Keratinocyte (primary cell): ENCODE data around the gene CTNNBL1.

ENCODE experiments used
- CTCF ChIP-seq, 3 experiments: IDR thresholded peaks in 1 of 3; conservative IDR thresholded peaks in 1 of 3; optimal IDR thresholded peaks in 1 of 3; 2 replicates in 2 of 3; 3 replicates in 1 of 3; pipeline versions ENCODE3 to v1.5.1; 2011; ENCODE audit warnings: low read length in 3 of 3, mild to moderate bottlenecking in 3 of 3, moderate library complexity in 2 of 3, control low read depth in 1 of 3, inconsistent platforms in 1 of 3; ENCODE audit not compliant: insufficient read depth in 2 of 3; ENCODE audit errors: extremely low read depth in 1 of 3
- EZH2 ChIP-seq: IDR thresholded peaks from one replicate; pipeline ENCODE4 v1.6.1; 2012; ENCODE audit warnings: inconsistent platforms, mild to moderate bottlenecking, low read length, moderate library complexity

DNA sequence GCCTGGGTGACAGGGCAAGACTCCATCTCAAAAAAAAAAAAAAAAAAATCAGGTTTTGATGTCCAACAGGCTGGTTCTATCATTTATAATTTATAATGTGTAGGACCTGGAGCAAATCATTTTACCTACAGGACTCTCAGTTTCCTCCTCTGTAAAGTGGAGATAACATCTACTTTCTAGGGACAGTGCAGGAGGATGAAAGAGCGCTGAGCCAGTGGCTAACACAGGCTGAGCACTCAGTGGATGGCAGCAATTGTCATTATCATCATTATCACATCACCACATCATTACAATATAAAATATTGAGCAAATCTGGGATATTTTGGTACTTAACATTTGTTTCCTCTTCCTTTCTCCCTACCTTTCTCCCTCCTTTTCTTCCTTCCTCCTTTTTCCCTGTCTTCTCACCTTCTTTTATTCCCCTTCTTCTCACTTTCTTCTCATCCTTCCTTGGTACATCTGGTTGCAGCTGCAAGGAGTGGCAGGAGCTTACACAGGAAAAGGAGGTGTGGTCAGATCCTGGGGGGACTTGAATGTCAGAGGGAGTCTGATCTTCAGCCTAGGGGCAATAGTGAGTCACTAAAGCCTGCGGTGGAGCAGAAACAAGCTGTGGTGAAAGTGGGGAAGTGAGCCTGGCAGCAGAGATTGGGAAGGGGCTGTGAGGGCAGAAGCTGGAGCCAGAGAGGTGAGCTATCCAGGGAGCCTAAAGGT lies 24.6 kb upstream of the CTNNBL1 start:
- TF ChIP-seq CTCF (optimal IDR thresholded peaks at IDR 0.05 in 1 of 3, IDR thresholded peaks at IDR 0.05 in 1 of 3, conservative IDR thresholded peaks at IDR 0.05 in 1 of 3; ENCODE audit: extremely low read depth in 1 of 3, insufficient read depth in 2 of 3, low read length in 3 of 3) (no peak), EZH2 (no peak)
